ENCODE measurements around the gene NIPSNAP2. TPM values are rescaled to one million over a fixed set of nuclear protein-coding genes. Genes with fewer than 3 reads are reported as not detected.

The NIPSNAP2 gene
- total and polyA plus RNA-seq, 2 of the 13 experiments (the other 11 are each of a cell fraction or from before 2014, with no cell fraction given): 40.3 to 61.5 TPM

DNA sequence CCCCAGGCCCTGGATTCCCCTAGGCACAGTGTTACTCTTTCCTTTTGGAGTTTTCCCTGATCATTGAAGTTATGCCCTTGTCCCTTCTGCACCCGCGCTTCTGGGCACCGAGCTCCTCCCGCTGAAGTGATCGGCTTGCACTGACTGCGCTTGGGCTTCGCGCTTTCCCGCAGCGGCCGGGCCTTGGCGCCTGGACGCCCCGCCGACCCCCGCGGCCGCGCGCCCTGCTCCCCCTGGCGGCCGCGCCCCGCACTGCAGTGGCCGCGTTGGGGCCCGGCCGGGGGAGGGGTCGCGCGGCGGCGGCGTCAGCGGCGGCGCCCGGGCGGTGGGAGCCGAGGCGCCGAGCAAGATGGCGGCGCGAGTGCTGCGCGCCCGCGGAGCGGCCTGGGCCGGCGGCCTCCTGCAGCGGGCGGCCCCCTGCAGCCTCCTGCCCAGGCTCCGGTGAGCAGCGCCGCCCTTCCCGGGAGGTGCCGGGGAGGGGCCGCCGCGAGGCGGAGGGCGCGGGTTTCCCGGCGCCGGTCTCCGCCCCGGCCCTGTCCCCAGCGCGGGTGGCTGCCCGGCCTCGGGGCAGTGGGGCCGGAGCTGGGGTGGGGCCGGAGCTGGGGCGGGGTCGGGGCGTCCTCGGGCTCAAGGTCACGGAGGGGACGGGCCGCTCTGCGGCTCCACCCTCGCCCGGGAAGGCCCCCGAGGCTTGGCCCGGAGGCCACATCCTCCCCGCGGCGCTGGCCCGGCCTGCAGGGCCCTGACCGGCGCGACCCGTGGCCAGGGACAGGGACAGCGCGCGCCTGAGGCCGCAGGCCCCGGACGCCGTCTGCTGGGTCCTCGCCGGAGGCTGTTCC is at the start of gene NIPSNAP2 (continued):
- TF ChIP-seq, protein P1, sequence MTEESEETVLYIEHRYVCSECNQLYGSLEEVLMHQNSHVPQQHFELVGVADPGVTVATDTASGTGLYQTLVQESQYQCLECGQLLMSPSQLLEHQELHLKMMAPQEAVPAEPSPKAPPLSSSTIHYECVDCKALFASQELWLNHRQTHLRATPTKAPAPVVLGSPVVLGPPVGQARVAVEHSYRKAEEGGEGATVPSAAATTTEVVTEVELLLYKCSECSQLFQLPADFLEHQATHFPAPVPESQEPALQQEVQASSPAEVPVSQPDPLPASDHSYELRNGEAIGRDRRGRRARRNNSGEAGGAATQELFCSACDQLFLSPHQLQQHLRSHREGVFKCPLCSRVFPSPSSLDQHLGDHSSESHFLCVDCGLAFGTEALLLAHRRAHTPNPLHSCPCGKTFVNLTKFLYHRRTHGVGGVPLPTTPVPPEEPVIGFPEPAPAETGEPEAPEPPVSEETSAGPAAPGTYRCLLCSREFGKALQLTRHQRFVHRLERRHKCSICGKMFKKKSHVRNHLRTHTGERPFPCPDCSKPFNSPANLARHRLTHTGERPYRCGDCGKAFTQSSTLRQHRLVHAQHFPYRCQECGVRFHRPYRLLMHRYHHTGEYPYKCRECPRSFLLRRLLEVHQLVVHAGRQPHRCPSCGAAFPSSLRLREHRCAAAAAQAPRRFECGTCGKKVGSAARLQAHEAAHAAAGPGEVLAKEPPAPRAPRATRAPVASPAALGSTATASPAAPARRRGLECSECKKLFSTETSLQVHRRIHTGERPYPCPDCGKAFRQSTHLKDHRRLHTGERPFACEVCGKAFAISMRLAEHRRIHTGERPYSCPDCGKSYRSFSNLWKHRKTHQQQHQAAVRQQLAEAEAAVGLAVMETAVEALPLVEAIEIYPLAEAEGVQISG (CRISPR knock-in tag; IDR thresholded peaks at IDR 0.05): peak; percentile 42
- TF ChIP-seq ELF1 (CRISPR knock-in tag; IDR thresholded peaks at IDR 0.05) (no peak), BRD4 (CRISPR knock-in tag; IDR thresholded peaks at IDR 0.05) (0 out of 2 replicates have a peak, but pooled peaks have one; percentile 34), SAP130 (CRISPR knock-in tag; IDR thresholded peaks at IDR 0.05; ENCODE audit: low read depth) (peak; percentile 82), CCDC6 (CRISPR knock-in tag; IDR thresholded peaks at IDR 0.05) (peak; percentile 81; the same call in 1 of the 2 replicates), ZNF317 (CRISPR knock-in tag; IDR thresholded peaks at IDR 0.05) (no peak), ZNF616 (CRISPR knock-in tag; IDR thresholded peaks at IDR 0.05; ENCODE audit: low read depth) (no peak), ZNF792 (CRISPR knock-in tag; IDR thresholded peaks at IDR 0.05) (no peak), GATA4 (IDR thresholded peaks at IDR 0.05; ENCODE audit: borderline replicate concordance, low read depth) (0 out of 2 replicates have a peak, but pooled peaks have one; percentile 30), SPEN (CRISPR knock-in tag; IDR thresholded peaks at IDR 0.05; ENCODE audit: low read depth) (peak; percentile 85; the same call in 1 of the 2 replicates), ZNF724P (CRISPR knock-in tag; IDR thresholded peaks at IDR 0.05; ENCODE audit: borderline replicate concordance) (peak; percentile 29; the same call in 1 of the 2 replicates), HOXA9 (CRISPR knock-in tag; IDR thresholded peaks at IDR 0.05; ENCODE audit: borderline replicate concordance) (no peak), PRMT3 (CRISPR knock-in tag; IDR thresholded peaks at IDR 0.05; ENCODE audit: borderline replicate concordance, low read depth) (peak; percentile 70; the same call in 1 of the 2 replicates), NKX3-1 (CRISPR knock-in tag; IDR thresholded peaks at IDR 0.05) (0 out of 2 replicates have a peak, but pooled peaks have one; percentile 44), ZNF850 (CRISPR knock-in tag; conservative IDR thresholded peaks at IDR 0.05) (no peak), ZNF136 (CRISPR knock-in tag; IDR thresholded peaks at IDR 0.05; ENCODE audit: low read depth) (no peak), ZNF713 (CRISPR knock-in tag; IDR thresholded peaks at IDR 0.05) (peak; percentile 78; the same call in 1 of the 2 replicates)
- TF ChIP-seq, protein P2, sequence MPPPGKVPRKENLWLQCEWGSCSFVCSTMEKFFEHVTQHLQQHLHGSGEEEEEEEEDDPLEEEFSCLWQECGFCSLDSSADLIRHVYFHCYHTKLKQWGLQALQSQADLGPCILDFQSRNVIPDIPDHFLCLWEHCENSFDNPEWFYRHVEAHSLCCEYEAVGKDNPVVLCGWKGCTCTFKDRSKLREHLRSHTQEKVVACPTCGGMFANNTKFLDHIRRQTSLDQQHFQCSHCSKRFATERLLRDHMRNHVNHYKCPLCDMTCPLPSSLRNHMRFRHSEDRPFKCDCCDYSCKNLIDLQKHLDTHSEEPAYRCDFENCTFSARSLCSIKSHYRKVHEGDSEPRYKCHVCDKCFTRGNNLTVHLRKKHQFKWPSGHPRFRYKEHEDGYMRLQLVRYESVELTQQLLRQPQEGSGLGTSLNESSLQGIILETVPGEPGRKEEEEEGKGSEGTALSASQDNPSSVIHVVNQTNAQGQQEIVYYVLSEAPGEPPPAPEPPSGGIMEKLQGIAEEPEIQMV (CRISPR knock-in tag; IDR thresholded peaks at IDR 0.05; ENCODE audit: low read depth): peak; percentile 68; the same call in 1 of the 2 replicates
- TF ChIP-seq, protein P3, sequence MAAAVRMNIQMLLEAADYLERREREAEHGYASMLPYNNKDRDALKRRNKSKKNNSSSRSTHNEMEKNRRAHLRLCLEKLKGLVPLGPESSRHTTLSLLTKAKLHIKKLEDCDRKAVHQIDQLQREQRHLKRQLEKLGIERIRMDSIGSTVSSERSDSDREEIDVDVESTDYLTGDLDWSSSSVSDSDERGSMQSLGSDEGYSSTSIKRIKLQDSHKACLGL (CRISPR knock-in tag; IDR thresholded peaks at IDR 0.05): peak; percentile 52; the same call in 1 of the 2 replicates
- TF ChIP-seq, protein P4, sequence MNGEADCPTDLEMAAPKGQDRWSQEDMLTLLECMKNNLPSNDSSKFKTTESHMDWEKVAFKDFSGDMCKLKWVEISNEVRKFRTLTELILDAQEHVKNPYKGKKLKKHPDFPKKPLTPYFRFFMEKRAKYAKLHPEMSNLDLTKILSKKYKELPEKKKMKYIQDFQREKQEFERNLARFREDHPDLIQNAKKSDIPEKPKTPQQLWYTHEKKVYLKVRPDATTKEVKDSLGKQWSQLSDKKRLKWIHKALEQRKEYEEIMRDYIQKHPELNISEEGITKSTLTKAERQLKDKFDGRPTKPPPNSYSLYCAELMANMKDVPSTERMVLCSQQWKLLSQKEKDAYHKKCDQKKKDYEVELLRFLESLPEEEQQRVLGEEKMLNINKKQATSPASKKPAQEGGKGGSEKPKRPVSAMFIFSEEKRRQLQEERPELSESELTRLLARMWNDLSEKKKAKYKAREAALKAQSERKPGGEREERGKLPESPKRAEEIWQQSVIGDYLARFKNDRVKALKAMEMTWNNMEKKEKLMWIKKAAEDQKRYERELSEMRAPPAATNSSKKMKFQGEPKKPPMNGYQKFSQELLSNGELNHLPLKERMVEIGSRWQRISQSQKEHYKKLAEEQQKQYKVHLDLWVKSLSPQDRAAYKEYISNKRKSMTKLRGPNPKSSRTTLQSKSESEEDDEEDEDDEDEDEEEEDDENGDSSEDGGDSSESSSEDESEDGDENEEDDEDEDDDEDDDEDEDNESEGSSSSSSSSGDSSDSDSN (CRISPR knock-in tag; IDR thresholded peaks at IDR 0.05): peak; percentile 92; the same call in 1 of the 2 replicates
- TF ChIP-seq, protein P5, sequence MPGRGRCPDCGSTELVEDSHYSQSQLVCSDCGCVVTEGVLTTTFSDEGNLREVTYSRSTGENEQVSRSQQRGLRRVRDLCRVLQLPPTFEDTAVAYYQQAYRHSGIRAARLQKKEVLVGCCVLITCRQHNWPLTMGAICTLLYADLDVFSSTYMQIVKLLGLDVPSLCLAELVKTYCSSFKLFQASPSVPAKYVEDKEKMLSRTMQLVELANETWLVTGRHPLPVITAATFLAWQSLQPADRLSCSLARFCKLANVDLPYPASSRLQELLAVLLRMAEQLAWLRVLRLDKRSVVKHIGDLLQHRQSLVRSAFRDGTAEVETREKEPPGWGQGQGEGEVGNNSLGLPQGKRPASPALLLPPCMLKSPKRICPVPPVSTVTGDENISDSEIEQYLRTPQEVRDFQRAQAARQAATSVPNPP (CRISPR knock-in tag; IDR thresholded peaks at IDR 0.05): peak; percentile 17; the same call in 1 of the 2 replicates
